ENCODE data around the gene INHA.

The INHA gene

DNA sequence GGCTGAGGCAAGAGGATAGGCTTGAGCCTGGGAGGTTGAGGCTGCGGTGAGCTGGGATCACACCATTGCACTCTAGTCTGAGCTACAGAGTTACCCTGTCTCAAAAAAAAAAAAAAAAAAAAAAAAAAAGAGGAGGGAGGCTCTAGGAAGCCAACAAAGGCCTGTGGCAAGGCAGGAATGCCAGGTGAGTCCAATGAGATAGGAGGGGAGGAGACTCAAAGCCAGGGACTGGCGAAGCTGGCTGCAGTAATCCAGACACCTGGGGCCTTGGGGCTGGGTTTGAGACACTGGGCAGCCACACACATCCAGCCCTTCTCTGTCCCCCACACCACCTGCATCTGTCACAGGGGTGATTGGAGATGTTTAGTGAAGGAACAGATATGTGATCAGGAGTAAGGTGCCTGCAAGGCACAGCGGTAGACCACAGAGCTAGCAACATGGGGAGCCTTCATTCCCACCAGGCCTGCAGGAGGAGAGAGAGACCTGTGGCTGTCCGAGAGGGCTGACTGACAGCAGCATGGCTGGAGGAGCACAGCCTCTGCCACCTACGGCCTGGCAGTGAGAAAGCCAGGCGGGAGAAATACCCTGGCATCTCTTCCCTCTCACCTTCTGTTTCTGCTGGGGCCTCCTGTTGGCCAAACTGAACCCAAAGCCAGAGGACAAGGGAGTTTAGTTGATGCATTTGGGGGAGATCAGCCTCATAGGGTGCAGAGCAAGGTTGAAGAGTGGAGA is 38.0 kb upstream of the INHA start:
- TF ChIP-seq SP1 (IDR thresholded peaks at IDR 0.05) (no peak), CTBP1 (IDR thresholded peaks at IDR 0.05; ENCODE audit: borderline replicate concordance) (no peak), ARNT (IDR thresholded peaks at IDR 0.05) (no peak), FOXA1 (IDR thresholded peaks at IDR 0.05) (no peak), FOXK2 (IDR thresholded peaks at IDR 0.05) (no peak), SUZ12 (IDR thresholded peaks at IDR 0.05) (no peak), NFRKB (IDR thresholded peaks at IDR 0.05) (no peak)
- TF ChIP-seq, protein P1, sequence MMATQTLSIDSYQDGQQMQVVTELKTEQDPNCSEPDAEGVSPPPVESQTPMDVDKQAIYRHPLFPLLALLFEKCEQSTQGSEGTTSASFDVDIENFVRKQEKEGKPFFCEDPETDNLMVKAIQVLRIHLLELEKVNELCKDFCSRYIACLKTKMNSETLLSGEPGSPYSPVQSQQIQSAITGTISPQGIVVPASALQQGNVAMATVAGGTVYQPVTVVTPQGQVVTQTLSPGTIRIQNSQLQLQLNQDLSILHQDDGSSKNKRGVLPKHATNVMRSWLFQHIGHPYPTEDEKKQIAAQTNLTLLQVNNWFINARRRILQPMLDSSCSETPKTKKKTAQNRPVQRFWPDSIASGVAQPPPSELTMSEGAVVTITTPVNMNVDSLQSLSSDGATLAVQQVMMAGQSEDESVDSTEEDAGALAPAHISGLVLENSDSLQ (IDR thresholded peaks at IDR 0.05) = no peak
- POLR2A ChIA-PET = no interaction called here
- no peak for DNase-seq (ENCODE audit: extremely low spot score)
- CTCF ChIA-PET = no interaction called here

DNA sequence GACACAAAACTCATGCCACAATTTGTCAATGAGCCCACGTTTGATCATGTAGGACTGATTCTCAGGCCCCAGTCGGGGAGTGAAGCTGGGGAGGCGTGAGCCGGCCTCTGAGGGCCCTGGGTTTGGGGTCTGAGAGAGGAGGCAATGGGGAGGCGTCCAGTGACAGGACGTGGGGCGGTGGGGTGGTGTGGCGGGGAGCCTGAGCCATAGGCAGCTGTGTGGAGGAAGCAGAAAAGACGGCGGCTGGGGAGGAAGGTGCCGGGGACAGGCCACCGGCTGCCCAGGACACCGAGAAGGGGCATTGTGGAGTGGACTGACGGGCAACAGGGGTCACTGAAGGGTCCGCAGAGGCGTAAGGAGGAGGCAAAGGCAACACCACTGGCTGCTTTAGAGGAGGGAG is 35.7 kb upstream of the INHA start:
- no peak for TF ChIP-seq LEF1 (IDR thresholded peaks at IDR 0.05; ENCODE audit: borderline replicate concordance)
- no peak for TF ChIP-seq FOXA1 (IDR thresholded peaks at IDR 0.05)
- no peak for DNase-seq (ENCODE audit: extremely low spot score)
- POLR2A ChIA-PET = interaction anchor here (0.9 kb wide), 1 partner anchor 35 kb away, joined by 3 read pairs; the partner anchor contains the start of gene OBSL1
- CTCF ChIA-PET = interaction anchor here (0.6 to 1.1 kb wide), 2 partner anchors 8 to 63 kb away, joined by 3 to 4 read pairs; no protein-coding TSS in a partner anchor

DNA sequence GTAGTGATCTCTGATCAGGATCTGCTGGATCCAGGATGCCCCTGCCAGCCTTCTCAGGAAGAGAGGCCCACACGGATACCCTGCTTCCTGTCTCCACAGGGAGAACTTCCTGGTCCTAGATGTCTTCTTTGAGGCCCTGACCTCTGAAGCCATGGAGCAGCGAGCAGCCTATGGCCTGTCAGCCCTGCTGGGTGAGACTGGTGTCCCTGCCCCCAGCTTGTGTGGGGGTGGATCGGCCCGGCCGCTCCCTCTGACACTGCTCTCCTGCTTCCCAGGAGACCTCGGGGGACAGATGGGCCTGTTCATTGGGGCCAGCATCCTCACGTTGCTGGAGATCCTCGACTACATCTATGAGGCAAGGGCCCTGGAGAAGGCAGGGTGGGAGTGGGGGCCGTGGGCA is 35.1 kb upstream of the INHA start:
- POLR2A ChIA-PET = interaction anchor here (0.9 to 1.1 kb wide), 3 partner anchors 9 to 59 kb away, joined by 3 to 7 read pairs (median 3); partner anchors contain the start of gene OBSL1
- TF ChIP-seq NFRKB (IDR thresholded peaks at IDR 0.05) (no peak), BHLHE40 (IDR thresholded peaks at IDR 0.05; ENCODE audit: borderline replicate concordance) (no peak), HDGF (IDR thresholded peaks at IDR 0.05; ENCODE audit: borderline replicate concordance) (no peak)
- CTCF ChIA-PET = interaction anchor here (0.6 to 1.1 kb wide), 2 partner anchors 9 to 62 kb away, joined by 3 to 4 read pairs; no protein-coding TSS in a partner anchor
- DNase-seq (ENCODE audit: extremely low spot score) = no peak

DNA sequence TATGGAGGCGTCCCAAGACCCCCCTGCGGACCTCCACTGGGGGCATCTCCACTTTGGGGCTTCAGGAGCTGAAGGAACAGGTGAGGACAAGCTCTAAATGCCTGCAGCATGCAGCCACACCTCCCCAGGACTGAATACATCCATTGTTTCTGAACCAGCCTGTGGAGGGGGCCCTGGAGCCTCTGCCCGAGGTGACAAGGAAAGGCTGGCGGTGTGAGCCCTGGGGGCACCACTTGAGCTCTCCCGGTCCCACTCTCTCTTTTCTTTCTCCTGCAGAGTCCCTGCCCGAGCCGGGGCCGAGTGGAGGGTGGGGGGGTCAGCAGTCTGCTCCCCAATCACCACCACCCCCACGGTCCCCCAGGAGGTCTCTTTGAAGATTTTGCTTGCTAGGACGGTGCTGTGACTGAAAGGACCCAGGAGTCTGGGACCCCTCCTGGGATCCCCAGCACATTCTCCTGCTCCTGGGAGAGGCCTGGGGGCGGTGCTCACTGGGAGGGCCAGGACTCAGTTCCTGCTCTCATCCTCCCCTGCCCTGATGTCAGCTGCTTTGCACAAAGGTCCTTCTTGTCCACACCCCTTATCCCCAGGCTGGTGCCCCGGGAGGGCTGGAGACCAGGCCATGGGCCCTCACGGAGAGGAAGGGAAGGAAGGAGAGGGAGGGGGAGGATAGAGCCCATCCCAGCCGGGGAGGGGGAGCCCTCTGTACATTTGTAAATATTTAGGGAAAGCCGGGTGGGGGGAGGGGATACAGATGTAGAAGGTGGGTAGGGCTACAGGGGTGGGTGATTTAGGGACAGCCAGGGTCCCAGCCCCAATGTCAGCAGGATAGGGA is 34.2 kb upstream of the INHA start:
- CTCF ChIA-PET = interaction anchor here (0.8 to 1.1 kb wide), 3 partner anchors 8 to 19 kb away, joined by 3 to 4 read pairs (median 4); no protein-coding TSS in a partner anchor

DNA sequence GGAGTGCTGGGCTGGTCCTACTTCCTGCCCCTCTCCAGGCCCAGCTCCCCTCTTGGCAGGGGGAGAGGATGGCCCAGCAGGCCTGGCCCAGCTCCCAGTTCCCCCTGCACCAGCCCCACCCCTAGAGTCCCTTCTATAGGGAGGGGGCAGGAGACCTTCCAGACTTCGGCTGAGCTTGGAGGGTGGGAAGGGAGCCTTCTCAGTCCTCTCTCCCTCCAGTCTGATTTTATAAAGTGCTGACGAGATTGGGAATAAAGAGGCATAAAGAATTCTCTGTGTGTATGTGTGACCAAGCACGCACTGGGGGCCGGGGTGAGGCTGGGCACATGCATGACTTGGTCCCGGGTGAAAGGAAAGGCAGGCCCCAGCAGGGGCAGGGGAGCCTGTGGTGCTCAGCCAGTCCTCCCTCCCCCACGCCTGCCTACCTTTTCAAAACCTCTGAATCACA is 33.6 kb upstream of the INHA start:
- POLR2A ChIA-PET = no interaction called here

More for the DNA sequence above, 34.2 kb upstream of the INHA start:
- DNase-seq (ENCODE audit: extremely low spot score) = no peak
- TF ChIP-seq ARNT (IDR thresholded peaks at IDR 0.05) (no peak), SP1 (IDR thresholded peaks at IDR 0.05) (no peak), LEF1 (IDR thresholded peaks at IDR 0.05; ENCODE audit: borderline replicate concordance) (no peak)
- TF ChIP-seq, protein P1 (IDR thresholded peaks at IDR 0.05) = no peak
- POLR2A ChIA-PET = interaction anchor here (1.0 to 1.1 kb wide), 2 partner anchors 9 to 58 kb away, joined by 3 to 7 read pairs; no protein-coding TSS in a partner anchor

DNA sequence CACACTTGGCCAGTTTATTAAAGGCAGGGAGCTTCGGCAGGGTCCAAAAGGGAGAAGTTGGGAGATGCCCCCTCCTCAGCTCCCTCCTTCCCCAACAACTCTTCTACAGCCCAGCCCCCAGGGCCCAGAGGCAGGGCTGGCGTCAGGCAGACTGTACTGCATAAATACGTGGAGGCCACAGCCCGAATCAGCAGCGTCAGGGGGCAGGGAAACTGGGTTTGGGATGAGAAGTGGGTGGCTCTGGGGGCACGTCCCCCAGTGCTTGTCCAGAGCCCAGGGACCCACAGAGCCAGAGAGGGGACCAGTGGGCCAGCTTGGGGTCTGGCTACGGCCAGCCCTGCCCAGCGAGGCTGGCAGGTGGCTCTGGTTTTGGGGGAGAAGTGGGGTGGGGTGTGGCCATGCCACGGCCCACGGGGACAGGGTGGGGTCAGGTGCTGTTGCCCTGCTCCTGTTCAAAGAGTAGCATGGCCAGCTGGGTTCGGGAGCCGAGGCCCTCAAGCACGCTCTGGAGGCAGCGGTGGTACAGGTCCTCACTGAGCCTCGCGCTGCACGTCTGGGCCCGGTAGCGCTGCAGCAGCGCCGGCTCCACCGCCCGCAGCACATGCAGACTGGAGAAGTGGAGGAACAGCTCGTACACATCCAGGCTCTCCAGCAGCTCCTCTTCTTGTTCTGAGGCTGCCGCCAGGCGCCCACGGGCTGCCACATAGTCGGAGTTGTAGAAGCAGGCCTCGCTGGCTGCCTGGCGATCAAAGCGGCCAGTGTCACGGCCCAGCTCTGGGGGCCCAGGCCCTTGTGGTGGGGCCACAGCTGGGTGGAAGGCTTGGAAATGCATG is 32.9 kb upstream of the INHA start:
- TF ChIP-seq L3MBTL2 (conservative IDR thresholded peaks at IDR 0.05) = no peak
- TF ChIP-seq TARDBP (IDR thresholded peaks at IDR 0.05) = no peak
- no peak for TF ChIP-seq ARNT (IDR thresholded peaks at IDR 0.05)
- TF ChIP-seq SUZ12 (IDR thresholded peaks at IDR 0.05) = no peak
- TF ChIP-seq, protein P1 (IDR thresholded peaks at IDR 0.05) = no peak
- no peak for TF ChIP-seq FOXM1 (IDR thresholded peaks at IDR 0.05; ENCODE audit: borderline replicate concordance)
- ChIA-PET CTCF (interaction anchor here (0.9 to 1.1 kb wide), 2 partner anchors 21 to 83 kb away, joined by 3 read pairs; no protein-coding TSS in a partner anchor), POLR2A (no interaction called here)
- DNase-seq (ENCODE audit: extremely low spot score) = no peak

More for the DNA sequence above, 33.6 kb upstream of the INHA start:
- DNase-seq (ENCODE audit: extremely low spot score) = no peak
- TF ChIP-seq FOXK2 (IDR thresholded peaks at IDR 0.05) = no peak
- no peak for TF ChIP-seq LEF1 (IDR thresholded peaks at IDR 0.05; ENCODE audit: borderline replicate concordance)
- no peak for TF ChIP-seq BHLHE40 (IDR thresholded peaks at IDR 0.05; ENCODE audit: borderline replicate concordance)
- TF ChIP-seq ZNF384 (IDR thresholded peaks at IDR 0.05) = no peak
- CTCF ChIA-PET = interaction anchor here (0.8 to 1.1 kb wide), 2 partner anchors 9 to 20 kb away, joined by 3 to 4 read pairs; no protein-coding TSS in a partner anchor
